ENCODE measurements around the gene DAO.

GRCh38 chr12:108840605-108841332 lies 39.1 kb upstream of the DAO start:
- no peak for TF ChIP-seq POLR2A (IDR thresholded peaks at IDR 0.05)
- no peak for TF ChIP-seq CTCF (IDR thresholded peaks at IDR 0.05)

All from testis (tissue), 2 donors.